Activated CD8-positive, alpha-beta memory T cell treated with anti-CD3 and anti-CD28 coated beads for 1 hour (primary cell): ENCODE results near the gene CACNA2D1.
"Not testable (repeated sequence)": the region's sequence is repeated elsewhere in the genome, so short reads cannot be mapped to it uniquely, and the experiment has no call there.

Experiments
- DNase-seq, 2 donors: peaks; one replicate each; pipeline ENCODE4 v3.0.0-alpha.2; 2020; ENCODE audit warnings: low read depth in 1 of 2; ENCODE audit errors: extremely low read depth in 1 of 2

The CACNA2D1 gene

GRCh38 chr7:82175319-82175718 is 268.3 kb downstream of the CACNA2D1 start:
- no peak for DNase-seq

GRCh38 chr7:82173400-82174021 is 270.1 kb downstream of the CACNA2D1 start:
- DNase-seq: no peak

GRCh38 chr7:82172881-82173280 is 270.7 kb downstream of the CACNA2D1 start:
- DNase-seq: no peak

GRCh38 chr7:82172017-82172416 is 271.6 kb downstream of the CACNA2D1 start:
- DNase-seq: no peak

- no peak for DNase-seq
Measured at GRCh38 chr7:82167558-82168314, 275.8 kb downstream of the CACNA2D1 start.

- DNase-seq: no peak
Measured at GRCh38 chr7:82166260-82167015, 277.1 kb downstream of the CACNA2D1 start.

GRCh38 chr7:82164813-82165212 is 278.8 kb downstream of the CACNA2D1 start:
- DNase-seq: no peak

GRCh38 chr7:82164410-82164809 is 279.2 kb downstream of the CACNA2D1 start:
- no peak for DNase-seq

GRCh38 chr7:82163586-82163985 is 280.0 kb downstream of the CACNA2D1 start:
- DNase-seq: no peak

GRCh38 chr7:82162289-82162688 is 281.3 kb downstream of the CACNA2D1 start:
- no peak for DNase-seq

GRCh38 chr7:82158327-82158726 is 285.2 kb downstream of the CACNA2D1 start:
- DNase-seq: no peak

GRCh38 chr7:82156893-82157292 is 286.7 kb downstream of the CACNA2D1 start:
- DNase-seq: no peak

- DNase-seq: no peak
Measured at GRCh38 chr7:82156168-82156567, 287.4 kb downstream of the CACNA2D1 start.

- no peak for DNase-seq
Measured at GRCh38 chr7:82154728-82155127, 288.8 kb downstream of the CACNA2D1 start.

- no peak for DNase-seq
Measured at GRCh38 chr7:82153776-82154175, 289.8 kb downstream of the CACNA2D1 start.

- DNase-seq: no peak
Measured at GRCh38 chr7:82152858-82153257, 290.7 kb downstream of the CACNA2D1 start.

- no peak for DNase-seq
Measured at GRCh38 chr7:82146491-82146890, 297.1 kb downstream of the CACNA2D1 start.

- DNase-seq: no peak
Measured at GRCh38 chr7:82142263-82142864, 301.2 kb downstream of the CACNA2D1 start.

- no peak for DNase-seq
Measured at GRCh38 chr7:82141427-82141826, 302.1 kb downstream of the CACNA2D1 start.

GRCh38 chr7:82140608-82141007 is 303.0 kb downstream of the CACNA2D1 start:
- not testable (repeated sequence) for DNase-seq

GRCh38 chr7:82131215-82131614 is 312.4 kb downstream of the CACNA2D1 start:
- DNase-seq: no peak
